Pancreas (tissue), 10 donors: ENCODE data around the gene RASA1. TPM values are rescaled to one million over a fixed set of nuclear protein-coding genes. Genes with fewer than 3 reads are reported as not detected.

Experiments
- ATAC-seq, 4 donors: fragments of 200-7000 bp; cut with Tn5 transposase; one replicate each; pipeline versions ENCODE4 v1.8.0 to v1.9.1; 2020; ENCODE audit warnings: mild to moderate bottlenecking in 4 of 4, moderate library complexity in 4 of 4
- DNase-seq, 6 donors: peaks; one replicate each; pipeline ENCODE4 v3.0.0-alpha.2; 2020
- FAIRE-seq: peaks from 2 replicates; lab custom pipeline; 2012; peaks lifted over from hg19 to GRCh38; lab: Jason Lieb, UNC
- H3K27ac ChIP-seq, 4 donors: fragments of 200-600 bp; sonication (generic); 1 replicate in 3 of 4; 2 replicates in 1 of 4; pipeline versions ENCODE4 v1.5.0 to v1.8.0; 2020
- H3K27me3 ChIP-seq, 4 donors: fragments of 200-600 bp; one replicate each; pipeline ENCODE4 v1.8.0; 2021
- H3K36me3 ChIP-seq, 3 donors: fragments of 200-600 bp; sonication (generic) in 1 of 3; one replicate each; pipeline versions ENCODE4 v1.5.0 to v1.8.0; 2020 to 2021
- H3K4me1 ChIP-seq, 3 donors: fragments of 200-600 bp; one replicate each; pipeline ENCODE4 v1.8.0; 2021
- H3K4me3 ChIP-seq, 4 donors: fragments of 200-600 bp; sonication (generic) in 2 of 4; one replicate each; pipeline versions ENCODE4 v1.5.0 to v1.8.0; 2020 to 2021
- H3K9me3 ChIP-seq, 4 donors: fragments of 200-600 bp; one replicate each; pipeline ENCODE4 v1.8.0; 2021
- CTCF ChIP-seq, 4 donors: fragments of 200-600 bp; sonication (generic) in 3 of 4; IDR thresholded peaks; one replicate each; pipeline versions ENCODE4 v1.5.0 to v1.8.0; 2021; ENCODE audit warnings: antibody characterized with exemption in 4 of 4
- WGBS, 2 donors: extraction: QIAGEN DNeasy Blood & Tissue Kit; methylation state at CpG; one replicate each; pipeline ENCODE4 v1.1.7; 2013; 5-methylcytosine and 5-hydroxymethylcytosine counted together
- intact Hi-C, 3 donors: fragments of 100-400 bp; cut with DNase I; formaldehyde crosslinking; loops; one replicate each; pipeline versions ENCODE4 v1.11.1 to v1.14.2; 2022
- polyA plus RNA-seq, 2 donors: library from polyadenylated mRNA; stranded (reverse); fragments of 200-250 nt; gene quantifications; one replicate each; pipeline ENCODE4 v1.2.3, GENCODE V29; 2013
- total RNA-seq, 6 donors: library from RNA; stranded (reverse); fragmentation: NEBNext Ultra II Directional in 4 of 6; extraction: Animal tissue kit (Norgen Biotek cat#: 25700) in 4 of 6; gene quantifications; one replicate each; pipeline versions ENCODE4 v1.2.1 to v1.2.4, GENCODE V29; 2021 to 2023
- donor health status: healthy with polysubstance abuse.
- donor health status: DM: no; HTN: no; CAD: no; lungs with moderate emphysema.
- donor health status: DM: no; HTN: no; CAD: no.
- donor health status: control.
- donor health status: control.
- donor health status: Bipolar disorder and iron deficiency.
- donor health status: DM: yes; HTN: yes; CAD: no.
- donor health status: DM: no; HTN: no; CAD: no.
- donor health status: DM: no; HTN: no; CAD: no.
- donor health status: DM: yes; HTN: yes; CAD: no.

RASA1 gene
- total and polyA plus RNA-seq, 8 donors: 5.2 to 17.7 (median 9.9) TPM

DNA sequence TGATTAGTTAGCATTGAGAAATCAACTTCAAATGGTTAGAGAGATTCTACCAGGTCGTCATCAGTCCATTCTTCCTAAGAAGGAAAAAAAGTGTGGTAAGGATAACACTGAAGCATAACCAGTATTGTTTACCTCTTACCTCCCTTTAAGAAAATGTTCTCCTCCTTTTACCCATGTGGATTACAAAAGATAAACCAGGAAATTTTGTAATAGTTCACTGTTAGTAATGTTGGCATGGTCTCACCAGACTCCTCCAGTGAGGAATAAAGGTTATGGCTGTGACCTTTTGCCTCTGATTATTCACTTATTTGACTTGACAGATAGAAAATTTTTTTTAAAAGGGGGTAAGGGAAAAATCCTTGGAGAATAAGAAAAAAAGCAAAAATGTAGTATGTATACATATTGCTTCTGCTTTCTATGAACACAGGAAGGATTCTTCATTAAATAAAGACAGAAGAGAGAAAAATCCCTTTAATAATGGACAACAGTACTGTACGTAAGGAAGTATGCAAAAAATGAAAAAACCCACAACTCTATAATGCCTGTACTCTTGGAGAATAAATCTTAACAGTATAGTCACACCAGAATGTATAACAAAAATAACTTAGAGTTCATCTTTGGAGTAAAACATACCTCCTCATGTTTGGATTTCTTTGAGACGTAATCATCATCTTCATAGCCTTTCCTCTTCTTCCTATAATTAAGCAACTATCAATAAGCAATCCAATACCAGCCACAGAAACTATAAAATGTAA is 126.9 kb downstream of the RASA1 start:
- intact Hi-C loops: no loop called here
- Histone ChIP-seq H3K4me3 (no peak overlapping the region), H3K36me3 (peaks cover 0 to 25% (median 12%) of the 10 kb centered on the region in 3 donors), H3K4me1 (peaks cover 8 to 42% (median 21%) of the 10 kb centered on the region in 3 donors), H3K27me3 (no peaks in the 10 kb centered on the region), H3K9me3 (no peaks in the 10 kb centered on the region), H3K27ac (peak overlapping the region in 2 of 4 donors; percentile 0 to 7)
- ATAC-seq: peak in 1 of 4 donors; percentile 47
- WGBS, 2 donors: 85 to 90% methylated on average over 3 of the region's 3 CpGs
- FAIRE-seq: no peak
- TF ChIP-seq CTCF (IDR thresholded peaks at IDR 0.05): no peak
- DNase-seq: no peak

GRCh38 chr5:87398981-87399614 is 131.4 kb downstream of the RASA1 start:
- intact Hi-C loops: no loop called here
- Histone ChIP-seq H3K27ac (no peak overlapping the region), H3K4me1 (peaks cover 0 to 8% (median 0%) of the 10 kb centered on the region in 3 donors), H3K36me3 (peaks cover 0 to 34% (median 19%) of the 10 kb centered on the region in 3 donors), H3K4me3 (no peak overlapping the region), H3K27me3 (no peaks in the 10 kb centered on the region), H3K9me3 (no peaks in the 10 kb centered on the region)
- DNase-seq: no peak
- ATAC-seq: peak in 1 of 4 donors; percentile 21
- no peak for FAIRE-seq
- no peak for TF ChIP-seq CTCF (IDR thresholded peaks at IDR 0.05)
- 69 to 76% methylated on average over 5 of the region's 5 CpGs for WGBS, 2 donors

GRCh38 chr5:87399720-87400119 is 132.0 kb downstream of the RASA1 start:
- intact Hi-C loops: no loop called here
- Histone ChIP-seq H3K36me3 (peaks cover 0 to 35% (median 23%) of the 10 kb centered on the region in 3 donors), H3K4me1 (peaks cover 0 to 2% (median 0%) of the 10 kb centered on the region in 3 donors), H3K9me3 (no peaks in the 10 kb centered on the region), H3K27me3 (no peaks in the 10 kb centered on the region), H3K4me3 (no peak overlapping the region), H3K27ac (no peak overlapping the region)
- 75 to 79% methylated on average over 2 of the region's 2 CpGs for WGBS, 2 donors
- no peak for TF ChIP-seq CTCF (IDR thresholded peaks at IDR 0.05)
- no peak for FAIRE-seq
- ATAC-seq: peak in 2 of 4 donors; percentile 42 to 46
- no peak for DNase-seq

- Histone ChIP-seq H3K27me3 (no peaks in the 10 kb centered on the region), H3K4me1 (no peaks in the 10 kb centered on the region), H3K27ac (no peak overlapping the region), H3K4me3 (no peak overlapping the region), H3K9me3 (no peaks in the 10 kb centered on the region), H3K36me3 (peaks cover 0 to 35% (median 23%) of the 10 kb centered on the region in 3 donors)
- DNase-seq (no peak), FAIRE-seq (peak; percentile 57), ATAC-seq (peak; percentile 57 to 91 (median 86))
- intact Hi-C loops: no loop called here
- peak; percentile 31 to 63 (median 46) for TF ChIP-seq CTCF (IDR thresholded peaks at IDR 0.05)
- 48 to 62% methylated on average over 4 of the region's 4 CpGs for WGBS, 2 donors
Measured at GRCh38 chr5:87400305-87400899, 132.7 kb downstream of the RASA1 start.
